Hepatocyte (in vitro differentiated cells): Measurements from ENCODE around the gene SERBP1. TPM values are rescaled to one million over a fixed set of nuclear protein-coding genes. Genes with fewer than 3 reads are reported as not detected.
"Not testable (repeated sequence)": the region's sequence is repeated elsewhere in the genome, so short reads cannot be mapped to it uniquely, and the experiment has no call there.

ENCODE experiments used
- DNase-seq: peaks from one replicate; pipeline ENCODE4 v3.0.0-alpha.2; 2016; ENCODE audit warnings: low spot score
- H2AFZ ChIP-seq: fragments of 200-600 bp; sonication (generic); 2 replicates; pipeline ENCODE4 v1.6.0; 2016; ENCODE audit warnings: antibody characterized with exemption, mild to moderate bottlenecking
- H3K27ac ChIP-seq: fragments of 200-600 bp; sonication (generic); 2 replicates; pipeline ENCODE4 v1.5.1; 2016; ENCODE audit warnings: mild to moderate bottlenecking
- H3K27me3 ChIP-seq: fragments of 200-600 bp; sonication (generic); 2 replicates; pipeline ENCODE4 v1.6.1; 2016
- H3K36me3 ChIP-seq: fragments of 200-600 bp; sonication (generic); replicated peaks from 2 replicates; pipeline ENCODE4 v1.5.1; 2016; ENCODE audit warnings: low read depth; ENCODE audit not compliant: insufficient read depth
- H3K4me1 ChIP-seq: fragments of 200-600 bp; sonication (generic); 2 replicates; pipeline ENCODE4 v1.5.1; 2016; ENCODE audit warnings: mild to moderate bottlenecking, moderate library complexity; ENCODE audit not compliant: insufficient read depth
- H3K4me2 ChIP-seq: fragments of 200-600 bp; sonication (generic); 2 replicates; pipeline ENCODE4 v1.6.0; 2016
- H3K4me3 ChIP-seq: fragments of 200-600 bp; sonication (generic); 2 replicates; pipeline ENCODE4 v1.5.1; 2016; ENCODE audit warnings: mild to moderate bottlenecking
- H3K79me2 ChIP-seq: fragments of 200-600 bp; sonication (generic); 2 replicates; pipeline ENCODE4 v1.6.0; 2017; ENCODE audit warnings: mild to moderate bottlenecking
- H3K9me2 ChIP-seq: fragments of 200-600 bp; sonication (generic); replicated peaks from 2 replicates; pipeline ENCODE4 v1.6.0; 2017; ENCODE audit warnings: mild to moderate bottlenecking; ENCODE audit not compliant: insufficient read depth
- H3K9me3 ChIP-seq: fragments of 200-600 bp; sonication (generic); 2 replicates; pipeline ENCODE4 v1.5.1; 2016; ENCODE audit warnings: low read depth, mild to moderate bottlenecking
- H4K20me1 ChIP-seq: fragments of 200-600 bp; sonication (generic); 2 replicates; pipeline ENCODE4 v1.6.0; 2016; ENCODE audit warnings: mild to moderate bottlenecking; ENCODE audit not compliant: insufficient read depth, poor library complexity, severe bottlenecking
- CTCF ChIP-seq: fragments of 200-600 bp; sonication (generic); IDR thresholded peaks from 2 replicates; pipeline ENCODE4 v1.5.1; 2016; ENCODE audit warnings: antibody characterized with exemption, mild to moderate bottlenecking; ENCODE audit not compliant: poor library complexity
- EZH2 ChIP-seq: fragments of 200-600 bp; sonication (generic); IDR thresholded peaks from 2 replicates; pipeline ENCODE4 v1.6.1; 2016; ENCODE audit warnings: antibody characterized with exemption, mild to moderate bottlenecking, borderline replicate concordance
- EZH2phosphoT487 ChIP-seq: fragments of 200-600 bp; sonication (generic); IDR thresholded peaks from one replicate; pipeline ENCODE4 v1.6.1; 2018; ENCODE audit warnings: antibody characterized with exemption, mild to moderate bottlenecking, low read depth, moderate library complexity; ENCODE audit not compliant: unreplicated experiment, severe bottlenecking
- WGBS: methylation state at CpG from one replicate; pipeline ENCODE4 v1.1.6; 2016; ENCODE audit warnings: low lambda C conversion rate; ENCODE audit errors: missing lambda C conversion rate; 5-methylcytosine and 5-hydroxymethylcytosine counted together
- polyA plus RNA-seq: library from polyadenylated mRNA; unstranded; fragments of >200 nt; fragmentation: Nextera tagmentation; extraction: Ambion mirVana; gene quantifications from 2 replicates; pipeline ENCODE4 v1.2.1, GENCODE V29; 2016
- total RNA-seq: library from RNA; depleted of rRNA; stranded (reverse); fragments of >200 nt; gene quantifications from 2 replicates; pipeline ENCODE4 v1.2.3, GENCODE V29; 2014

SERBP1 gene
- total and polyA plus RNA-seq, 2 experiments from 2014 or later = 102 to 178 TPM

DNA sequence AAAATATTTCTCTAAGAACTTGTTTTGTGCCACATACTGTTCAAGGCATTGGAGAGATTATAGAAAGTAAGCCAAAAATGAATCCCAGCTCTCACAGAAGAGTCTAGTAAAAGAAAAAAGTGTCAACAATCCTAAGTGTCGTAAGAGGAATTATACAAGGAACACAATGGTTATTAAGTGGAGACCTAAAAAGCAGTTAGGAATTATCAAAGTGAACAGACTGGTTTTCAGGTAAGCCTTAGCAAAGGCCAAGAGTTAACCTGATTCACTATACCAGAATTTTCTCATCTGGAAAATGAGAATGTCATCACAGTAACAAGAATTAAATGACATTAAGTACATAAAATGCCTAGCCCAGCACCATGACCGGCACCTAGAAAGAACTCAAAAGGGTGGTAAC is 15.6 kb downstream of the SERBP1 start:
- peaks cover 57% of the 10 kb centered on the region for H3K79me2 ChIP-seq

GRCh38 chr1:67413101-67413500 is 17.1 kb downstream of the SERBP1 start:
- H3K27ac ChIP-seq, DNase-seq, H3K9me2 ChIP-seq, H3K27me3 ChIP-seq, H3K4me3 ChIP-seq, H3K4me1 ChIP-seq, H3K9me3 ChIP-seq, H2AFZ ChIP-seq, H3K4me2 ChIP-seq: not testable (repeated sequence)
- Histone ChIP-seq H3K79me2 (peaks cover 43% of the 10 kb centered on the region), H4K20me1 (peaks cover 43% of the 10 kb centered on the region), H3K36me3 (peaks cover 10% of the 10 kb centered on the region)
- WGBS = 84% methylated on average over 2 of the region's 2 CpGs

More for the DNA sequence above, 15.6 kb downstream of the SERBP1 start:
- no peak overlapping the region for H3K4me2 ChIP-seq
- H3K27me3 ChIP-seq = no peaks in the 10 kb centered on the region
- H4K20me1 ChIP-seq = peaks cover 56% of the 10 kb centered on the region
- H2AFZ ChIP-seq = no peak overlapping the region
- TF ChIP-seq EZH2 = no peak
- peaks cover 9% of the 10 kb centered on the region for H3K36me3 ChIP-seq
- H3K4me1 ChIP-seq = no peaks in the 10 kb centered on the region
- no peak overlapping the region for H3K27ac ChIP-seq
- DNase-seq = no peak
- no peaks in the 10 kb centered on the region for H3K9me2 ChIP-seq
- 97% methylated on average over 2 of the region's 2 CpGs for WGBS
- no peaks in the 10 kb centered on the region for H3K9me3 ChIP-seq
- H3K4me3 ChIP-seq = no peak overlapping the region

DNA sequence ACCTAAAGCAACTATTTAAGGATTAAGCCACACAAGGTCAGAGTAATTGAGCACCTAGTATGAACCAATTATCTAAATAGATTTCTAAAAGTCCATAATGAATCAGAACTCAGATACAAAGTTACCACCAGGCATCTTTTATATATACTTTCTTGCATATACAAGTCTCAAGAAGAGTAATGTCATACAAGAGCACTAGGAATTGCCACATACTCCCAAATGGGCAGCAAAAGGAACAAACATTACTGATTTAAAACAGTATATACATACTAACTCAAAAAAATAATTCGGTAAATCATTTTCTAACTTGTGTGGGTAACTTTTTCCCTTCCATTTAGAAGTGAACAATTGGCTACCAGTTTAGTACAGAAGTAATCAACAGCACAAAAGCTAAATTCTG is 22.1 kb downstream of the SERBP1 start:
- Histone ChIP-seq H4K20me1 (peaks cover 3% of the 10 kb centered on the region), H3K27me3 (no peaks in the 10 kb centered on the region), H3K9me3 (no peaks in the 10 kb centered on the region), H3K9me2 (no peaks in the 10 kb centered on the region), H3K79me2 (no peaks in the 10 kb centered on the region), H2AFZ (no peak overlapping the region), H3K4me2 (no peak overlapping the region), H3K36me3 (peaks cover 7% of the 10 kb centered on the region), H3K27ac (peak overlapping the region; percentile 0), H3K4me1 (no peaks in the 10 kb centered on the region), H3K4me3 (no peak overlapping the region)
- no peak for DNase-seq
- TF ChIP-seq EZH2phosphoT487 (no peak), EZH2 (no peak), CTCF (no peak)
- 100% methylated on average over 1 of the region's 1 CpG for WGBS

DNA sequence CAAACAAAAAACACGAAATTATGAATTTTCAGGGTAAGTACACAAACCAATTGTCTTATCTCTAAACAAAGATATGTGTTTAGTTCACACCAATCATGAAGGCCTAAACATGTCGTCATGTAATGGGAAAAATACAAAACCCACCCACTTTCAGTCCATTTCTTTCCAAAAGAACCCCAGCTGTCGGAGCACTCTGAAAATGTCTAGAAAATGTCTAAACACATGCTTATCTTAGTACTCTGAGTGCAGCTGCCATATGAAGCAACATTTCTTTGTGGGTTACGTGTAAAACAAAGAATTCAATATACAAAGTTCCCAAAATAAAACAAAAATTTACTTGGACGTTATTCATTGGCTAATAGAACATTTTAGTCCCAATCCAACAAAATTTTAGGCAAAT is 22.7 kb downstream of the SERBP1 start:
- Histone ChIP-seq H3K9me2 (no peaks in the 10 kb centered on the region), H3K36me3 (peaks cover 7% of the 10 kb centered on the region), H3K9me3 (no peaks in the 10 kb centered on the region), H3K79me2 (no peaks in the 10 kb centered on the region), H3K27me3 (no peaks in the 10 kb centered on the region), H3K4me1 (no peaks in the 10 kb centered on the region), H4K20me1 (no peaks in the 10 kb centered on the region), H3K4me3 (no peak overlapping the region), H3K27ac (peak overlapping the region; percentile 0), H3K4me2 (no peak overlapping the region), H2AFZ (no peak overlapping the region)
- WGBS = 81% methylated on average over 5 of the region's 5 CpGs
- no peak for DNase-seq
- TF ChIP-seq EZH2phosphoT487 (no peak), CTCF (no peak), EZH2 (no peak)
